Glutamatergic neuron (in vitro differentiated cells): Measurements from ENCODE around the gene BOC. TPM values are rescaled to one million over a fixed set of nuclear protein-coding genes. Genes with fewer than 3 reads are reported as not detected.

ENCODE experiments used
- DNase-seq: peaks from one replicate; pipeline ENCODE4 v3.0.0; 2022
- H3K27ac Mint-ChIP-seq: one replicate; pipeline ENCODE4 v1.8.0; 2020; ENCODE audit warnings: mild to moderate bottlenecking, mixed read lengths, inconsistent platforms; ENCODE audit not compliant: unreplicated experiment
- H3K27me3 Mint-ChIP-seq: one replicate; pipeline ENCODE4 v1.8.0; 2020; ENCODE audit warnings: mild to moderate bottlenecking, moderate library complexity, mixed read lengths, inconsistent platforms; ENCODE audit not compliant: unreplicated experiment
- H3K36me3 Mint-ChIP-seq: one replicate; pipeline ENCODE4 v1.8.0; 2020; ENCODE audit warnings: mild to moderate bottlenecking, mixed read lengths, inconsistent platforms; ENCODE audit not compliant: unreplicated experiment
- H3K4me1 Mint-ChIP-seq: one replicate; pipeline ENCODE4 v1.8.0; 2020; ENCODE audit warnings: mild to moderate bottlenecking, low read depth, mixed read lengths, inconsistent platforms; ENCODE audit not compliant: unreplicated experiment
- H3K4me3 Mint-ChIP-seq: one replicate; pipeline ENCODE4 v1.8.0; 2020; ENCODE audit warnings: mild to moderate bottlenecking, mixed read lengths, inconsistent platforms; ENCODE audit not compliant: unreplicated experiment
- H3K9me3 Mint-ChIP-seq: one replicate; pipeline ENCODE4 v1.8.0; 2020; ENCODE audit warnings: mild to moderate bottlenecking, moderate library complexity, mixed read lengths, inconsistent platforms; ENCODE audit not compliant: unreplicated experiment
- CTCF ChIP-seq: fragments of 200-600 bp; sonication (generic); IDR thresholded peaks from one replicate; pipeline ENCODE4 v1.5.0; 2021; ENCODE audit not compliant: partially characterized antibody, unreplicated experiment
- long read RNA-seq: library from polyadenylated mRNA; unstranded; transcript quantifications from one replicate; pipeline ENCODE4 v2.0.0, GENCODE V29; 2020; ENCODE audit not compliant: unreplicated experiment
- total RNA-seq: library from RNA; stranded (reverse); fragmentation: NEBNext Ultra II Directional; extraction: Animal tissue kit (Norgen Biotek cat#: 25700); gene quantifications from one replicate; pipeline ENCODE4 v1.2.1, GENCODE V29; 2021; ENCODE audit not compliant: unreplicated experiment

The BOC gene
- 32.9 TPM for total RNA-seq
- long read RNA-seq, partial matches to known transcripts = 2 of 2 reads
- long read RNA-seq, other reads (novel, unspliced or antisense) = 0 of 2 reads

DNA sequence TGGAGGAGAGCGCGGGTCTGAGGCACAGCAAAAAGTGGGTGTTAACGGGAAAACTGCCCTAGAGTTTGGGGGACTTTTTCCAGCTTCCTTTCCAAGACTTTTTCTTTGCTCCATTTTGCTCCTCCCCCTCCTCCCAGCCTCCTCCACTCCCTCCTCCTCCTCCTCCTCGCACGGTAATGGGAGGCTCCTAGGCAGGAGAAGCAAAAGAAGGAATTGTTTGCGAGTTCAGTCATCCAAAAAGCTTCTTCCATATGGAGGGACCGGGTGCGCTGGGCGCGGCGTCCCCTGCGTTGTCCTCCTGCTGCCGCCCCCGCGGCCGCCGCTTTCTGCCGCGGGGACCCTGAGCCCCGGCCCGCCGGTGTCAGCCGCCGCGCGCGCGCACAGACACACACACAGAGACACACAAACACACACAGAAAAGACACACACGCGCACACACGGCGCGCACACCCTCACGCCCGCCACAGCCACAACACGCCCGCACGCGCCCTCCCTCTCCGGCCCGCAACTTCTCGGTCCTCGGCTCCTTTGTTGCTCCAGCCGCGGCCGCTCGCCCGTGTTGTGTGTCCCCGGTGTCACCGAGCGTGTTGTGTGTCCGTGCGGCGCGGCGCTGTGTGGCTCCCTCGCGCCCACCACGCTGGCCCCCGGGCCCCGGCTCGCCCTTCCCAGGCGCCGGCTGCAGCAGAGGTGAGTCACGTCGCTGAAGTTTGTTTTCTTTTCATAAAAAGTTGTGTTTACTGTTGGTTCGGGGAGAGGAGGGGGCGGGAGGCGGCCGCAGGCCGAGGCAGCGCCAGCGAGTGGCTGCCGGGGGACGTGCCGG is at the start of gene BOC:
TSS of gene BOC (plus strand) at position 228 of the 820 bp plus-strand sequence. CDS start 38,246 bp downstream, outside the sequence.
- Mint-ChIP-seq H3K36me3 (no peaks in the 10 kb centered on the region), H3K9me3 (peaks cover 10% of the 10 kb centered on the region), H3K27me3 (peaks cover 15% of the 10 kb centered on the region), H3K27ac (peak within 1 kb of the TSS; percentile 82), H3K4me3 (peak within 1 kb of the TSS; percentile 92), H3K4me1 (peaks cover 32% of the 10 kb centered on the region)
- DNase-seq = peak; percentile 51
- TF ChIP-seq CTCF = no peak

DNA sequence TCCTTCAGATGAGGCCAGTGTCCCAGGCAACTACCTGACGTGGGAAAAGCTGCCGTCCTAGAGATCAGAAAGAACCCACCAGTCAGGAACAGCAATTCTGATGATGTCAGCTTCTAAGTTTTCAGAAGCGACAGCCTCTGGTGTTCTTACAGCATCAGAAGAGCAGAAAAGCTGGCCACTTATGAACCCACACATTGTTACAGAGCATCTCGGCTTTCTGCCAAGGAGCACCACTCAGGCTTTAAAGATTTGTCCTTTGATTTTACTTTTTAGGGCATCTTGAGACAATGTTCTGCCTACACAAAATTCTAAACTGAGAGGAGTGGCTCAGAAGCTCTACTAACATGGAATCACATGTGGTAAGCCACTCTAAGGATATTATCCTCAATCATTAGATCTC is 49.7 kb upstream of the BOC start:
- no peaks in the 10 kb centered on the region for H3K9me3 Mint-ChIP-seq
- H3K4me3 Mint-ChIP-seq = no peak overlapping the region
- DNase-seq = no peak
- H3K27ac Mint-ChIP-seq = no peak overlapping the region
- peaks cover 3% of the 10 kb centered on the region for H3K27me3 Mint-ChIP-seq
- H3K4me1 Mint-ChIP-seq = peaks cover 10% of the 10 kb centered on the region
- no peaks in the 10 kb centered on the region for H3K36me3 Mint-ChIP-seq
- TF ChIP-seq CTCF = no peak

GRCh38 chr3:113163152-113163551 is 48.2 kb upstream of the BOC start:
- TF ChIP-seq CTCF = no peak
- Mint-ChIP-seq H3K27me3 (peaks cover 3% of the 10 kb centered on the region), H3K4me3 (no peak overlapping the region), H3K36me3 (no peaks in the 10 kb centered on the region), H3K9me3 (no peaks in the 10 kb centered on the region), H3K27ac (no peak overlapping the region), H3K4me1 (peaks cover 3% of the 10 kb centered on the region)
- no peak for DNase-seq

- H3K4me1 Mint-ChIP-seq = peaks cover 3% of the 10 kb centered on the region
- peaks cover 6% of the 10 kb centered on the region for H3K27me3 Mint-ChIP-seq
- no peaks in the 10 kb centered on the region for H3K36me3 Mint-ChIP-seq
- TF ChIP-seq CTCF = no peak
- DNase-seq = no peak
- no peak overlapping the region for H3K27ac Mint-ChIP-seq
- H3K4me3 Mint-ChIP-seq = no peak overlapping the region
- no peaks in the 10 kb centered on the region for H3K9me3 Mint-ChIP-seq
Measured at GRCh38 chr3:113165841-113166240, 45.5 kb upstream of the BOC start.

DNA sequence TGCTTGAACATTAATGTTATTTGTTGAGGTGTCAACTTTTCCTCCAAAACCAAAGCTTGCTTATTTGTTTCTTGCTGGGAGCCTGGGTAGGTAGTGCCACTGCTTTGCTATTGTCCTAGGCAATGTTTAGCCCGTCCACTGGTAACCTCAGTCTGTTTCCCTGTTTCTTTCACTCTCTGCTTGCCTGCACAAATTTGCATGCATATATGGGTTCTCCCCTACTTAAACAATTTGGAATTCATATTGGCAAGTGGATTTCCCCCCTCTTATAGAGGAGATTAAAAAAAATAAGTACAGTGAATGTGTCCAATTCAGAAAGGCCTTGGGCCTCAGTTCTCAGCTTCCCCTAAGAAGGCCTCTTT is 45.0 kb upstream of the BOC start:
- Mint-ChIP-seq H3K9me3 (no peaks in the 10 kb centered on the region), H3K36me3 (no peaks in the 10 kb centered on the region), H3K4me3 (no peak overlapping the region), H3K27ac (no peak overlapping the region), H3K4me1 (peaks cover 3% of the 10 kb centered on the region), H3K27me3 (peaks cover 6% of the 10 kb centered on the region)
- no peak for TF ChIP-seq CTCF
- DNase-seq = no peak
